ENCODE measurements around the gene PARVB. TPM values are rescaled to one million over a fixed set of nuclear protein-coding genes. Genes with fewer than 3 reads are reported as not detected.
A peak's percentile ranks its signal among the peaks of the same experiment; 100 is the strongest.

Gene PARVB
- total and polyA plus RNA-seq, 5 donors = 44.0 to 124 (median 88.6) TPM

GRCh38 chr22:44153710-44154109, 129.6 kb downstream of the PARVB start:
- Histone ChIP-seq H3K27ac (ENCODE audit: low read length) (no peak overlapping the region), H3K9me3 (ENCODE audit: control insufficient read depth, low read length) (no peaks in the 10 kb centered on the region), H3K4me3 (ENCODE audit: low read length) (no peak overlapping the region), H3K4me1 (ENCODE audit: control insufficient read depth, insufficient read depth, low read length) (no peaks in the 10 kb centered on the region), H3K27me3 (ENCODE audit: control insufficient read depth, insufficient read depth) (no peaks in the 10 kb centered on the region)
- WGBS = 89% methylated on average over 10 of the region's 10 CpGs
- no peak for ATAC-seq
- no peak for DNase-seq
- intact Hi-C loops (cut with DNase I) = no loop called here

GRCh38 chr22:44154436-44154942, 130.4 kb downstream of the PARVB start:
- WGBS = 85% methylated on average over 2 of the region's 2 CpGs
- H3K4me3 ChIP-seq (ENCODE audit: low read length) = no peak overlapping the region
- no peak for ATAC-seq
- no peak overlapping the region for H3K27ac ChIP-seq (ENCODE audit: low read length)
- intact Hi-C loops (cut with DNase I) = no loop called here
- no peak for DNase-seq
- no peaks in the 10 kb centered on the region for H3K4me1 ChIP-seq (ENCODE audit: control insufficient read depth, insufficient read depth, low read length)
- H3K9me3 ChIP-seq (ENCODE audit: control insufficient read depth, low read length) = no peaks in the 10 kb centered on the region
- no peaks in the 10 kb centered on the region for H3K27me3 ChIP-seq (ENCODE audit: control insufficient read depth, insufficient read depth)

- Histone ChIP-seq H3K4me3 (ENCODE audit: low read length) (no peak overlapping the region), H3K4me1 (ENCODE audit: control insufficient read depth, insufficient read depth, low read length) (no peaks in the 10 kb centered on the region), H3K27ac (ENCODE audit: low read length) (no peak overlapping the region), H3K27me3 (ENCODE audit: control insufficient read depth, insufficient read depth) (no peaks in the 10 kb centered on the region), H3K9me3 (ENCODE audit: control insufficient read depth, low read length) (no peaks in the 10 kb centered on the region)
- ATAC-seq (no peak), DNase-seq (no peak)
- 88% methylated on average over 14 of the region's 14 CpGs for WGBS
- intact Hi-C loops (cut with DNase I) = no loop called here
These were observed 131.0 kb downstream of the PARVB start for GRCh38 chr22:44155115-44155514.

GRCh38 chr22:44157916-44158618, 134.0 kb downstream of the PARVB start:
- WGBS = 90% methylated on average over 13 of the region's 13 CpGs
- no peaks in the 10 kb centered on the region for H3K4me1 ChIP-seq (ENCODE audit: control insufficient read depth, insufficient read depth, low read length)
- intact Hi-C loops (cut with DNase I) = no loop called here
- DNase-seq (no peak), ATAC-seq (no peak)
- no peak overlapping the region for H3K4me3 ChIP-seq (ENCODE audit: low read length)
- H3K27me3 ChIP-seq (ENCODE audit: control insufficient read depth, insufficient read depth) = no peaks in the 10 kb centered on the region
- no peak overlapping the region for H3K27ac ChIP-seq (ENCODE audit: low read length)
- H3K9me3 ChIP-seq (ENCODE audit: control insufficient read depth, low read length) = no peaks in the 10 kb centered on the region

- no peaks in the 10 kb centered on the region for H3K27me3 ChIP-seq (ENCODE audit: control insufficient read depth, insufficient read depth)
- no peak for DNase-seq
- intact Hi-C loops (cut with DNase I) = no loop called here
- no peaks in the 10 kb centered on the region for H3K9me3 ChIP-seq (ENCODE audit: control insufficient read depth, low read length)
- no peak overlapping the region for H3K27ac ChIP-seq (ENCODE audit: low read length)
- no peaks in the 10 kb centered on the region for H3K4me1 ChIP-seq (ENCODE audit: control insufficient read depth, insufficient read depth, low read length)
- 79% methylated on average over 8 of the region's 8 CpGs for WGBS
- no peak for ATAC-seq
- H3K4me3 ChIP-seq (ENCODE audit: low read length) = no peak overlapping the region
These were observed 134.7 kb downstream of the PARVB start for GRCh38 chr22:44158816-44159215.

GRCh38 chr22:44159221-44159620, 135.1 kb downstream of the PARVB start:
- no peaks in the 10 kb centered on the region for H3K27me3 ChIP-seq (ENCODE audit: control insufficient read depth, insufficient read depth)
- DNase-seq = no peak
- H3K4me1 ChIP-seq (ENCODE audit: control insufficient read depth, insufficient read depth, low read length) = no peaks in the 10 kb centered on the region
- no peak for ATAC-seq
- H3K9me3 ChIP-seq (ENCODE audit: control insufficient read depth, low read length) = no peaks in the 10 kb centered on the region
- WGBS = 89% methylated on average over 7 of the region's 7 CpGs
- intact Hi-C loops (cut with DNase I) = no loop called here
- no peak overlapping the region for H3K27ac ChIP-seq (ENCODE audit: low read length)
- no peak overlapping the region for H3K4me3 ChIP-seq (ENCODE audit: low read length)

- H3K9me3 ChIP-seq (ENCODE audit: control insufficient read depth, low read length) = no peaks in the 10 kb centered on the region
- intact Hi-C loops (cut with DNase I) = no loop called here
- H3K27me3 ChIP-seq (ENCODE audit: control insufficient read depth, insufficient read depth) = no peaks in the 10 kb centered on the region
- H3K4me1 ChIP-seq (ENCODE audit: control insufficient read depth, insufficient read depth, low read length) = no peaks in the 10 kb centered on the region
- H3K27ac ChIP-seq (ENCODE audit: low read length) = no peak overlapping the region
- H3K4me3 ChIP-seq (ENCODE audit: low read length) = no peak overlapping the region
- WGBS = 85% methylated on average over 7 of the region's 7 CpGs
- ATAC-seq = no peak
- DNase-seq = peak in 1 of 3 donors; percentile 31
These were observed 135.7 kb downstream of the PARVB start for GRCh38 chr22:44159811-44160210.

- Histone ChIP-seq H3K27me3 (ENCODE audit: control insufficient read depth, insufficient read depth) (no peaks in the 10 kb centered on the region), H3K9me3 (ENCODE audit: control insufficient read depth, low read length) (no peaks in the 10 kb centered on the region), H3K27ac (ENCODE audit: low read length) (no peak overlapping the region), H3K4me3 (ENCODE audit: low read length) (no peak overlapping the region), H3K4me1 (ENCODE audit: control insufficient read depth, insufficient read depth, low read length) (no peaks in the 10 kb centered on the region)
- DNase-seq = peak in 1 of 3 donors; percentile 38
- no peak for ATAC-seq
- intact Hi-C loops (cut with DNase I) = no loop called here
- 77% methylated on average over 5 of the region's 5 CpGs for WGBS
These were observed 136.3 kb downstream of the PARVB start for GRCh38 chr22:44160421-44160820.

GRCh38 chr22:44161673-44162072, 137.6 kb downstream of the PARVB start:
- intact Hi-C loops (cut with DNase I) = no loop called here
- DNase-seq (no peak), ATAC-seq (no peak)
- Histone ChIP-seq H3K9me3 (ENCODE audit: control insufficient read depth, low read length) (no peaks in the 10 kb centered on the region), H3K27ac (ENCODE audit: low read length) (no peak overlapping the region), H3K27me3 (ENCODE audit: control insufficient read depth, insufficient read depth) (no peaks in the 10 kb centered on the region), H3K4me3 (ENCODE audit: low read length) (no peak overlapping the region), H3K4me1 (ENCODE audit: control insufficient read depth, insufficient read depth, low read length) (no peaks in the 10 kb centered on the region)
- 95% methylated on average over 11 of the region's 11 CpGs for WGBS

GRCh38 chr22:44162960-44163359, 138.9 kb downstream of the PARVB start:
- ATAC-seq (no peak), DNase-seq (no peak)
- H3K27me3 ChIP-seq (ENCODE audit: control insufficient read depth, insufficient read depth) = no peaks in the 10 kb centered on the region
- no peaks in the 10 kb centered on the region for H3K4me1 ChIP-seq (ENCODE audit: control insufficient read depth, insufficient read depth, low read length)
- H3K4me3 ChIP-seq (ENCODE audit: low read length) = no peak overlapping the region
- H3K9me3 ChIP-seq (ENCODE audit: control insufficient read depth, low read length) = no peaks in the 10 kb centered on the region
- intact Hi-C loops (cut with DNase I) = no loop called here
- 96% methylated on average over 13 of the region's 13 CpGs for WGBS
- H3K27ac ChIP-seq (ENCODE audit: low read length) = no peak overlapping the region

- H3K4me3 ChIP-seq (ENCODE audit: low read length) = no peak overlapping the region
- no peak overlapping the region for H3K27ac ChIP-seq (ENCODE audit: low read length)
- ATAC-seq (no peak), DNase-seq (no peak)
- no peaks in the 10 kb centered on the region for H3K9me3 ChIP-seq (ENCODE audit: control insufficient read depth, low read length)
- no peaks in the 10 kb centered on the region for H3K4me1 ChIP-seq (ENCODE audit: control insufficient read depth, insufficient read depth, low read length)
- 91% methylated on average over 18 of the region's 18 CpGs for WGBS
- H3K27me3 ChIP-seq (ENCODE audit: control insufficient read depth, insufficient read depth) = no peaks in the 10 kb centered on the region
- intact Hi-C loops (cut with DNase I) = no loop called here
These were observed 139.4 kb downstream of the PARVB start for GRCh38 chr22:44163536-44163935.

- DNase-seq (no peak), ATAC-seq (no peak)
- H3K27me3 ChIP-seq (ENCODE audit: control insufficient read depth, insufficient read depth) = no peaks in the 10 kb centered on the region
- H3K27ac ChIP-seq (ENCODE audit: low read length) = no peak overlapping the region
- intact Hi-C loops (cut with DNase I) = no loop called here
- H3K4me3 ChIP-seq (ENCODE audit: low read length) = no peak overlapping the region
- 84% methylated on average over 11 of the region's 11 CpGs for WGBS
- no peaks in the 10 kb centered on the region for H3K9me3 ChIP-seq (ENCODE audit: control insufficient read depth, low read length)
- H3K4me1 ChIP-seq (ENCODE audit: control insufficient read depth, insufficient read depth, low read length) = no peaks in the 10 kb centered on the region
These were observed 139.9 kb downstream of the PARVB start for GRCh38 chr22:44164031-44164430.
